BE2C (cell line): ENCODE measurements around the gene ADCK2.
A peak's percentile ranks its signal among the peaks of the same experiment; 100 is the strongest.
"Not testable (repeated sequence)": the region's sequence is repeated elsewhere in the genome, so short reads cannot be mapped to it uniquely, and the experiment has no call there.

Experiments
- DNase-seq: peaks from one replicate; pipeline ENCODE4 v3.0.0-alpha.2; 2020
- H3K27me3 ChIP-seq: fragments of 250-450 bp; sonication (Bioruptor Pico); 2 replicates; pipeline ENCODE4 v1.5.1; 2020; ENCODE audit warnings: mild to moderate bottlenecking
- H3K36me3 ChIP-seq: fragments of 250-450 bp; sonication (Bioruptor Pico); 2 replicates; pipeline ENCODE4 v1.5.1; 2020; ENCODE audit warnings: mild to moderate bottlenecking
- H3K4me1 ChIP-seq: fragments of 250-450 bp; sonication (Bioruptor Pico); 2 replicates; pipeline ENCODE4 v1.5.1; 2020
- H3K4me3 ChIP-seq: 2 replicates; pipeline ENCODE4 v1.5.1; 2011; ENCODE audit warnings: low read depth, low read length
- H3K9me3 ChIP-seq: fragments of 250-450 bp; sonication (Bioruptor Pico); 2 replicates; pipeline ENCODE4 v1.5.1; 2020
- TF ChIP-seq, protein P1 (sequence below): IDR thresholded peaks from 2 replicates; pipeline ENCODE4 v1.5.1; 2012; ENCODE audit warnings: mild to moderate bottlenecking, low read depth, low read length

ADCK2 gene

DNA sequence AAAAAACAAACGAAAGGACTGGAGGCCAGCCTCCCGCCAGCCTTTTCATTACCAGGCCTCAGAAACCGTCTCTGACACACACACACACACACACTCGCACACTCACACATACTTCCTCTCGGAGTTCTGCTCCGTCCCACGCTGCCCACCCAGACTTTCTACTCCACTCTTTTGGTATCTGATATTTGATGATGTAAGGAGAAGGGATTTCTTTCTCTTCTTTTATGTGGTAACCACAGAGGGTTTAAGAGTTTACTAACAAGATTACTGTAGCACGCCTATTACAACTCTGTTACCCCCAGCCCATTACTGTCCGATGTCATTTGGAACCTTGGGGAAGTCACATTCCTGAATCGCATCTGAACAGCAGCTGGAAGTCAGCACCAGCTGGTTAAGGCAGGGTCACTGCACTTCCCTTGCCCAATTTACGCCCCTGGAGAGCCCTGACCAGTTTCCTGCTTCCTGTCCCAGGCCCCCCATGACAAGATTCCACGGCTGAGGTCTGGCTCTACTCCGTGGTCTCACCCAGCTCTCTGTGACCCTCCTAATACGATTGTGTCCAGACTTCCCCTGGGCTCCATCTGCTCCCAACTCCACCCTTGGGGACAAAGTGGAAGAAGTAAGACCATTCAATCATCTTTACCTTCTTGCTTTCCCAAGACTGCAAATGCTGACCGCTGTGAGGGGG lies 33.2 kb upstream of the ADCK2 start:
- H3K27me3 ChIP-seq = no peaks in the 10 kb centered on the region
- TF ChIP-seq, protein P1, sequence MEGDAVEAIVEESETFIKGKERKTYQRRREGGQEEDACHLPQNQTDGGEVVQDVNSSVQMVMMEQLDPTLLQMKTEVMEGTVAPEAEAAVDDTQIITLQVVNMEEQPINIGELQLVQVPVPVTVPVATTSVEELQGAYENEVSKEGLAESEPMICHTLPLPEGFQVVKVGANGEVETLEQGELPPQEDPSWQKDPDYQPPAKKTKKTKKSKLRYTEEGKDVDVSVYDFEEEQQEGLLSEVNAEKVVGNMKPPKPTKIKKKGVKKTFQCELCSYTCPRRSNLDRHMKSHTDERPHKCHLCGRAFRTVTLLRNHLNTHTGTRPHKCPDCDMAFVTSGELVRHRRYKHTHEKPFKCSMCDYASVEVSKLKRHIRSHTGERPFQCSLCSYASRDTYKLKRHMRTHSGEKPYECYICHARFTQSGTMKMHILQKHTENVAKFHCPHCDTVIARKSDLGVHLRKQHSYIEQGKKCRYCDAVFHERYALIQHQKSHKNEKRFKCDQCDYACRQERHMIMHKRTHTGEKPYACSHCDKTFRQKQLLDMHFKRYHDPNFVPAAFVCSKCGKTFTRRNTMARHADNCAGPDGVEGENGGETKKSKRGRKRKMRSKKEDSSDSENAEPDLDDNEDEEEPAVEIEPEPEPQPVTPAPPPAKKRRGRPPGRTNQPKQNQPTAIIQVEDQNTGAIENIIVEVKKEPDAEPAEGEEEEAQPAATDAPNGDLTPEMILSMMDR = no peak
- no peaks in the 10 kb centered on the region for H3K36me3 ChIP-seq
- DNase-seq = no peak
- H3K4me3 ChIP-seq = peak overlapping the region; percentile 72
- peaks cover 6% of the 10 kb centered on the region; the same call in 1 of the 2 replicates for H3K4me1 ChIP-seq
- no peaks in the 10 kb centered on the region for H3K9me3 ChIP-seq

- no peaks in the 10 kb centered on the region for H3K36me3 ChIP-seq
- H3K4me3 ChIP-seq = peak overlapping the region; percentile 72
- TF ChIP-seq, protein P1 = no peak
- H3K27me3 ChIP-seq = no peaks in the 10 kb centered on the region
- H3K9me3 ChIP-seq = no peaks in the 10 kb centered on the region
- H3K4me1 ChIP-seq = peaks cover 6% of the 10 kb centered on the region; the same call in 1 of the 2 replicates
- DNase-seq = peak; percentile 60
Measured at GRCh38 chr7:140640060-140640637, 32.6 kb upstream of the ADCK2 start.

DNA sequence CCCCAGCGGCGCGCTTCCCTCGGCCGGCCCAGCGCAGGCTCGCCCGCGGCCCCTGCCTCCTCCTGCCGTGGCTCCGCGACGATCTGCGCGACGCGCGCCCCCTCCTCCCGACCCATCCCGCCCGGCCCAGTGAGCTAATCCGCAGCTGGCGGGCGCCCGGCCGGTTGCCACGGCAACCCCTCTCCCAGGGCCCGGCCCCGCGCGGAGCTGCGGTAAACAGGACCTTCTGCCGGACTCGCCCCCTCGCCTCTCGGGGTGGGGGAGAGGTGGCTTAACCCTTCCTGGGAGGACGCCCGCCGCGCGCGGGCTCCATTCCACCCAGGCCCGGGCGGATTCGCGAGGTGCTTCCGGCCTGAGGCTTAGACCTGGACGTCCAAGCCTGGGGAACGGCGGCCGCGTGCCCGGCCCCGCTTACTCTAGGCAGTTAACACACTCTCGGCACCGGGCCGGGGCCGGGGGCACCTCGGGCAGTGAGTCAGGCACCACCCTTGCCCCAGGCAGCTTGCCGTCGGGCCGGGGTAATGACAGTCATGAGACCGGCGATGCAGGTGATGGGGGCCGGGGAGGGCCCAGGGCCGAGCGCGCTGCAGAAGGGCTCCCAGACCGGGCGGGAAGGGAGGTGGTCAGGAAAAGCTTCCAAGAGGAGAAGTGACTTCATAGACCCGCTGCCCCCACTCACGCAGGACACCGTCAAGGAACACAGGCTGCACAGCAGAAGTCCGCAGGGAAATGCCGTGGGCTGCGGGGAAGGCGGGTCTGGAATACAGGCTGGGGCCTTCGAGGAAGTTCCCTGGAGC lies 31.8 kb upstream of the ADCK2 start, which contains the start of gene DENND2A:
DENND2A (minus strand) TSS at position 87 of the 797 bp plus-strand sequence. CDS start 38,416 bp downstream, outside the sequence.
- peak within 1 kb of the TSS; percentile 72 for H3K4me3 ChIP-seq
- no peaks in the 10 kb centered on the region for H3K27me3 ChIP-seq
- H3K36me3 ChIP-seq = no peaks in the 10 kb centered on the region
- TF ChIP-seq, protein P1 = no peak
- H3K4me1 ChIP-seq = peaks cover 3% of the 10 kb centered on the region; the same call in 1 of the 2 replicates
- no peaks in the 10 kb centered on the region for H3K9me3 ChIP-seq
- DNase-seq = peak; percentile 85

DNA sequence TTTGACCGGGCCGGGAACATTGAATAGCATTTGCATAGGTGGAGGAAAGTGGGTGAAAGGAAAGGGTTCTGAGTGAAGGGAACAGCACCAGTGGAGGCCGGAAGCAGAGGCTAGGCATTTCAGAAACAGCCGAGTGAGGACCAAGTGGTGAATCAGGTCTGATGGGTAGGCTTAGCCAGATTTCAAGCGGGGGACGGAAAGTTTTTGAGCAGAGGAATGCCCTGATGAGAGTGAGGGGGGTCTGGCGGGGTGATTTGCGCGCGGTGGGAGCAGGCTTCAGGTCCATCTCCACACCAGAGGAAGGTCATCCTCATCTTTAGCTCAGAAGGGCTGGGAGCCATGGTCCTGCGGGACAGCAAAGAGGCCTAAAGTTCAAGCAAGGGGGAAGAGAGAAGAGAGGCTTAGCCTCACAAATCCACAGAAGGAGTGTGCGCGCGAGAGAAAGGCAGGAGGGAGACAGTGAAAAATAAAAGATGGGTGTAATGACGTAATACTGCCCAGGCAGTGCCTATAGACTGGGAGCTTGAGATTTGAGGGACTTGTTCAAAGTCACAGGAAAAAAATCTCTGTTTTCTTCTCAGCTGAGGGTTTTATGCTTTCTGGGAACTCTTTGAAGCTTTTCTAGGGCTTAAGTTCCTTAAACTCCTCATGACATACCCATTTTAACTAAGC lies 31.1 kb upstream of the ADCK2 start:
- Histone ChIP-seq H3K36me3 (no peaks in the 10 kb centered on the region), H3K4me3 (no peak overlapping the region), H3K4me1 (peaks cover 3% of the 10 kb centered on the region; the same call in 1 of the 2 replicates), H3K9me3 (no peaks in the 10 kb centered on the region), H3K27me3 (no peaks in the 10 kb centered on the region)
- TF ChIP-seq, protein P1 = no peak
- DNase-seq = no peak

DNA sequence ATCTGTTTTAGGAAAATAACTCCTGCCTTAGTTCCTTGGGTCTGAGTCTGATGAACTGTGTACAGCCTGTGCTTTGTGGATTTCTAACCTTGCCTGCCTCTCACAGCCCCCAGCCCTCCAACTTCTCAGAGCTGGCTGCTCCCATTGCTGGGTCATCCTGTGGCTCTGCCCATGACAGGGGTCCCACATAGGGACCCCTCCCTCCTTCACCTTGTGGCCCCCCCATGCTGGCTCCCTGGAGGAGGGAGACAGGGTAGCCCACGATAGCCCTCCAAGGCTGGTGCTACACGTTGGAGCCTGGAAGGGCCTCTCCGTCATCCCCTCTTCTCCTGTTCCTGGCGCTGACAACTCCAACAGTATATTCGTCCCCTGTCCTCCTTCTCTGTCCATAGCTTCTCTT lies 29.3 kb upstream of the ADCK2 start:
- DNase-seq = no peak
- peaks cover 10% of the 10 kb centered on the region for H3K4me1 ChIP-seq
- TF ChIP-seq, protein P1 = no peak
- H3K27me3 ChIP-seq = no peaks in the 10 kb centered on the region
- no peaks in the 10 kb centered on the region for H3K9me3 ChIP-seq
- no peaks in the 10 kb centered on the region for H3K36me3 ChIP-seq
- H3K4me3 ChIP-seq = no peak overlapping the region

GRCh38 chr7:140644761-140645160 lies 28.0 kb upstream of the ADCK2 start:
- not testable (repeated sequence) for H3K9me3 ChIP-seq, H3K27me3 ChIP-seq, H3K36me3 ChIP-seq, DNase-seq, H3K4me1 ChIP-seq, H3K4me3 ChIP-seq
